Natural killer cell (primary cell): ENCODE data around the gene MMRN1. TPM values are rescaled to one million over a fixed set of nuclear protein-coding genes. Genes with fewer than 3 reads are reported as not detected.

Experiments
- ATAC-seq, 3 donors: fragments of 150-1000 bp in 2 of 3; fragments of 200-7000 bp in 1 of 3; cut with Tn5 transposase; 1 replicate in 1 of 3; 2 replicates in 2 of 3; pipeline ENCODE4 v1.10.0; 2021; ENCODE audit warnings: mild to moderate bottlenecking in 2 of 3, moderate library complexity in 2 of 3
- DNase-seq, 2 donors: peaks; one replicate each; pipeline versions ENCODE4 v3.0.0 to v3.0.0-alpha.2; 2013 to 2021; ENCODE audit warnings: mixed read lengths in 1 of 2
- H3K27ac ChIP-seq: one replicate; pipeline ENCODE4 v1.5.1; 2013; ENCODE audit warnings: mild to moderate bottlenecking, low read length
- H3K27me3 ChIP-seq: one replicate; pipeline ENCODE4 v1.6.1; 2013; ENCODE audit warnings: low read length; ENCODE audit not compliant: control insufficient read depth, insufficient read depth
- H3K36me3 ChIP-seq: one replicate; pipeline ENCODE4 v1.6.1; 2013; ENCODE audit warnings: low read length; ENCODE audit not compliant: control insufficient read depth, insufficient read depth
- H3K4me1 ChIP-seq: one replicate; pipeline ENCODE4 v1.6.1; 2013; ENCODE audit warnings: low read length; ENCODE audit not compliant: control insufficient read depth, insufficient read depth
- H3K4me3 ChIP-seq: one replicate; pipeline ENCODE4 v1.5.1; 2013; ENCODE audit warnings: low read length
- H3K9me3 ChIP-seq: one replicate; pipeline ENCODE4 v1.6.1; 2013; ENCODE audit warnings: low read length; ENCODE audit not compliant: control insufficient read depth, insufficient read depth
- H3K27ac Mint-ChIP-seq, 2 donors: one replicate each; pipeline ENCODE4 v1.8.0; 2022; ENCODE audit warnings: mild to moderate bottlenecking in 2 of 2, mixed read lengths in 2 of 2, moderate library complexity in 1 of 2
- H3K27me3 Mint-ChIP-seq, 2 donors: one replicate each; pipeline ENCODE4 v1.8.0; 2022; ENCODE audit warnings: low read depth in 2 of 2, mixed read lengths in 2 of 2
- H3K36me3 Mint-ChIP-seq: one replicate; pipeline ENCODE4 v1.8.0; 2022; ENCODE audit warnings: mixed read lengths
- H3K4me1 Mint-ChIP-seq, 2 donors: one replicate each; pipeline ENCODE4 v1.8.0; 2022; ENCODE audit warnings: mixed read lengths in 2 of 2
- H3K4me3 Mint-ChIP-seq: one replicate; pipeline ENCODE4 v1.8.0; 2022; ENCODE audit warnings: mild to moderate bottlenecking, moderate library complexity, mixed read lengths
- H3K9me3 Mint-ChIP-seq, 2 donors: one replicate each; pipeline ENCODE4 v1.8.0; 2022; ENCODE audit warnings: mixed read lengths in 2 of 2
- CTCF ChIP-seq: fragments of 200-600 bp; IDR thresholded peaks from one replicate; pipeline ENCODE4 v1.8.0; 2022; ENCODE audit warnings: antibody characterized with exemption
- WGBS: methylation state at CpG from one replicate; pipeline ENCODE4 v1.1.7; 2013; ENCODE audit warnings: missing lambda C conversion rate; ENCODE audit not compliant: insufficient coverage; 5-methylcytosine and 5-hydroxymethylcytosine counted together
- intact Hi-C: fragments of 100-400 bp; cut with micrococcal nuclease; formaldehyde crosslinking; loops from one replicate; pipeline ENCODE4 v1.14.2; 2022
- total RNA-seq, 4 donors: library from RNA; stranded (reverse); fragments of 120-200 nt in 1 of 4; gene quantifications; one replicate each; pipeline versions ENCODE4 v1.2.3 to v1.2.4, GENCODE V29; 2013 to 2022

Gene MMRN1
- total RNA-seq, 3 donors from 2014 or later (not counting 1 experiment from before 2014, with no cell fraction given), result 1.2 to 2.0 (median 1.8) TPM

GRCh38 chr4:89954906-89955695, 60.4 kb downstream of the MMRN1 start:
- no peaks in the 10 kb centered on the region for H3K4me1 Mint-ChIP-seq
- intact Hi-C loops, result no loop called here

GRCh38 chr4:89957046-89957926, 62.6 kb downstream of the MMRN1 start:
- Mint-ChIP-seq H3K9me3 (no peaks in the 10 kb centered on the region), H3K36me3 (no peaks in the 10 kb centered on the region), H3K4me1 (no peaks in the 10 kb centered on the region), H3K4me3 (no peak overlapping the region), H3K27ac (no peak overlapping the region), H3K27me3 (peaks cover 0 to 7% of the 10 kb centered on the region in 2 donors)
- TF ChIP-seq CTCF, result no peak
- H3K4me1 ChIP-seq, result no peaks in the 10 kb centered on the region
- WGBS, result 70% methylated on average over 2 of the region's 4 CpGs
- no peak overlapping the region for H3K4me3 ChIP-seq
- no peak overlapping the region for H3K27ac ChIP-seq
- no peaks in the 10 kb centered on the region for H3K9me3 ChIP-seq
- no peak for DNase-seq
- intact Hi-C loops, result no loop called here
- H3K36me3 ChIP-seq, result no peaks in the 10 kb centered on the region
- H3K27me3 ChIP-seq, result no peaks in the 10 kb centered on the region
- no peak for ATAC-seq

More at GRCh38 chr4:89954906-89955695, 60.4 kb downstream of the MMRN1 start:
- Histone ChIP-seq H3K4me1 (no peaks in the 10 kb centered on the region), H3K4me3 (no peak overlapping the region), H3K36me3 (no peaks in the 10 kb centered on the region), H3K27me3 (no peaks in the 10 kb centered on the region), H3K27ac (no peak overlapping the region), H3K9me3 (no peaks in the 10 kb centered on the region)
- Mint-ChIP-seq H3K4me3 (no peak overlapping the region), H3K36me3 (no peaks in the 10 kb centered on the region), H3K27ac (no peak overlapping the region), H3K27me3 (no peaks in the 10 kb centered on the region), H3K9me3 (no peaks in the 10 kb centered on the region)
- WGBS, result 93% methylated on average over 9 of the region's 13 CpGs
- ATAC-seq, result no peak
- no peak for DNase-seq
- TF ChIP-seq CTCF, result no peak

GRCh38 chr4:89981789-89982334, 87.2 kb downstream of the MMRN1 start:
- WGBS, result 80% methylated on average over 1 of the region's 2 CpGs
- no peak for ATAC-seq

More at GRCh38 chr4:89981789-89982334, 87.2 kb downstream of the MMRN1 start:
- Histone ChIP-seq H3K36me3 (no peaks in the 10 kb centered on the region), H3K9me3 (no peaks in the 10 kb centered on the region), H3K27me3 (no peaks in the 10 kb centered on the region), H3K27ac (no peak overlapping the region), H3K4me1 (no peaks in the 10 kb centered on the region), H3K4me3 (no peak overlapping the region)
- no peaks in the 10 kb centered on the region for H3K4me1 Mint-ChIP-seq
- no peak for DNase-seq
- H3K27me3 Mint-ChIP-seq, result no peaks in the 10 kb centered on the region
- H3K9me3 Mint-ChIP-seq, result peaks cover 0 to 3% of the 10 kb centered on the region in 2 donors
- H3K36me3 Mint-ChIP-seq, result no peaks in the 10 kb centered on the region
- no peak overlapping the region for H3K4me3 Mint-ChIP-seq
- no peak overlapping the region for H3K27ac Mint-ChIP-seq
- intact Hi-C loops, result no loop called here
- TF ChIP-seq CTCF, result no peak
